HAP-1 (cell line): Measurements from ENCODE around the gene DSC2.

Experiments
- DNase-seq, 2 experiments: peaks; one replicate each; pipeline ENCODE4 v3.0.0-alpha.2; 2016 to 2020; ENCODE audit warnings: low spot score in 2 of 2
- H3K27me3 ChIP-seq: fragments of 250-450 bp; sonication (Bioruptor Pico); 2 replicates; pipeline ENCODE4 v1.5.1; 2020; ENCODE audit warnings: low read depth, mild to moderate bottlenecking, moderate library complexity
- H3K36me3 ChIP-seq: fragments of 250-450 bp; sonication (Bioruptor Pico); replicated peaks from 2 replicates; pipeline ENCODE4 v1.5.1; 2020; ENCODE audit warnings: mild to moderate bottlenecking
- H3K4me1 ChIP-seq: fragments of 250-450 bp; sonication (Bioruptor Pico); 2 replicates; pipeline ENCODE4 v1.5.1; 2020; ENCODE audit warnings: mild to moderate bottlenecking
- H3K4me3 ChIP-seq: fragments of 250-450 bp; sonication (Bioruptor Pico); 2 replicates; pipeline ENCODE4 v1.5.1; 2020; ENCODE audit warnings: mild to moderate bottlenecking, moderate library complexity
- H3K9me3 ChIP-seq: fragments of 250-450 bp; sonication (Bioruptor Pico); 2 replicates; pipeline ENCODE4 v1.5.1; 2020; ENCODE audit warnings: mild to moderate bottlenecking, moderate library complexity
- in situ Hi-C: fragments of 300-500 bp; cut with MboI; formaldehyde crosslinking; loops from 3 replicates; pipeline ENCODE4 v1.14.3; 2020; ENCODE audit warnings: low sequenced_read_pairs, inconsistent platforms, mixed read lengths

The DSC2 gene

GRCh38 chr18:31077878-31078277, 24.3 kb downstream of the DSC2 start:
- in situ Hi-C loops: no loop called here
- no peak overlapping the region for H3K4me3 ChIP-seq
- no peaks in the 10 kb centered on the region for H3K27me3 ChIP-seq
- no peaks in the 10 kb centered on the region for H3K9me3 ChIP-seq
- DNase-seq: no peak
- H3K36me3 ChIP-seq: peaks cover 3% of the 10 kb centered on the region; the same call in 1 of the 2 replicates
- peaks cover 12% of the 10 kb centered on the region for H3K4me1 ChIP-seq

GRCh38 chr18:31072175-31072574, 30.0 kb downstream of the DSC2 start:
- H3K9me3 ChIP-seq: no peaks in the 10 kb centered on the region
- peaks cover 5% of the 10 kb centered on the region for H3K36me3 ChIP-seq
- no peak for DNase-seq
- in situ Hi-C loops: no loop called here
- H3K4me3 ChIP-seq: no peak overlapping the region
- no peaks in the 10 kb centered on the region for H3K27me3 ChIP-seq
- H3K4me1 ChIP-seq: peaks cover 2% of the 10 kb centered on the region

- in situ Hi-C loops: no loop called here
- Histone ChIP-seq H3K9me3 (no peaks in the 10 kb centered on the region), H3K27me3 (no peaks in the 10 kb centered on the region), H3K4me1 (no peaks in the 10 kb centered on the region), H3K36me3 (peaks cover 5% of the 10 kb centered on the region), H3K4me3 (no peak overlapping the region)
- no peak for DNase-seq
These were observed 32.0 kb downstream of the DSC2 start for GRCh38 chr18:31070206-31070605.

DNA sequence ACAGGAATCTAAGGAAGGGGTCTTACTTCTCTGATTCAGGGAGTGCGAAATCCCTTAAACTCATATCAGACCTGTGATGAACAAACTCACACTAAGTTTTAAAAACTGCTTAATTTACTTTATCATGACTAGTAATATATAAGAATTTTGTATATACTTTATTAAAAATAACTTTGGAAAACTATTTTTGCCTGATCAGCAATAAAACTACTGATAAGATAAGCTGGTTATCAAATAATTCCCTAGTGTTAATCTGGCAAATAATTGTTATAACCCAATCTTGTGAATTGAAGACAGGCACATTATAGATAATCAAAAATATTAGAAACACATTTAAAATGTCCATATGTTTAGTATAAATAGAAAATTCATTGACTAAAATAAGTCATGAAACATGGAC, 36.0 kb downstream of the DSC2 start:
- Histone ChIP-seq H3K9me3 (no peaks in the 10 kb centered on the region), H3K4me3 (no peak overlapping the region), H3K4me1 (no peaks in the 10 kb centered on the region), H3K36me3 (peaks cover under 1% of the 10 kb centered on the region), H3K27me3 (no peaks in the 10 kb centered on the region)
- in situ Hi-C loops: no loop called here
- no peak for DNase-seq

GRCh38 chr18:31065036-31065773, 37.0 kb downstream of the DSC2 start:
- Histone ChIP-seq H3K36me3 (no peaks in the 10 kb centered on the region; the same call in none of the 2 replicates), H3K4me1 (no peaks in the 10 kb centered on the region), H3K27me3 (no peaks in the 10 kb centered on the region), H3K9me3 (no peaks in the 10 kb centered on the region), H3K4me3 (no peak overlapping the region)
- in situ Hi-C loops: no loop called here
- DNase-seq: no peak

DNA sequence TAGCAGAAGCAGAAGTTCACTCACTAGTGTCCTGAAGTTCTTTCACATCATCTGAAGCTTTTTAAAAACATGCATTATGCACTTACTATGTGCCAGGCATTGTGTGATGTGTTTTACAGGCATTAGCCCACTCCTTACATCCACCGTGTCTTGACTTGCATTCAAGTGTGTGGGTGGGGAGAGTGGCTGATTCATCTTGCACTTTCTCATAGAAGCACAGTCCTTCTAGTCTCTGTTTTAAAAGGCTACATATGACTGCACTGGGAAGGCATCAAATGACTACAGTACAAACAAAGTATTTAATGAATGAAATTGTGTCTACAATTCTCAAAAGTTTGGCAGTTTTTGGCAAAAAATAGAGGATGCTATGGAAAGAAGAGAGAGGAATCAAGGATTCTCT, 38.1 kb downstream of the DSC2 start:
- Histone ChIP-seq H3K4me1 (peaks cover 9% of the 10 kb centered on the region), H3K4me3 (no peak overlapping the region), H3K36me3 (no peaks in the 10 kb centered on the region; the same call in none of the 2 replicates), H3K9me3 (no peaks in the 10 kb centered on the region), H3K27me3 (no peaks in the 10 kb centered on the region)
- in situ Hi-C loops: no loop called here
- no peak for DNase-seq

- H3K4me1 ChIP-seq: peaks cover 30% of the 10 kb centered on the region
- no peaks in the 10 kb centered on the region for H3K36me3 ChIP-seq
- H3K27me3 ChIP-seq: no peaks in the 10 kb centered on the region
- no peak overlapping the region for H3K4me3 ChIP-seq
- DNase-seq: no peak
- H3K9me3 ChIP-seq: no peaks in the 10 kb centered on the region
- in situ Hi-C loops: no loop called here
These were observed 40.3 kb downstream of the DSC2 start for GRCh38 chr18:31061945-31062344.

- H3K4me3 ChIP-seq: no peak overlapping the region
- no peaks in the 10 kb centered on the region for H3K27me3 ChIP-seq
- H3K9me3 ChIP-seq: no peaks in the 10 kb centered on the region
- peak; percentile 75 to 85 for DNase-seq
- H3K4me1 ChIP-seq: peaks cover 45% of the 10 kb centered on the region
- in situ Hi-C loops: no loop called here
- no peaks in the 10 kb centered on the region for H3K36me3 ChIP-seq
These were observed 43.3 kb downstream of the DSC2 start for GRCh38 chr18:31058897-31059296.

GRCh38 chr18:31057917-31058316, 44.3 kb downstream of the DSC2 start:
- in situ Hi-C loops: no loop called here

GRCh38 chr18:31057051-31057450, 45.2 kb downstream of the DSC2 start:
- Histone ChIP-seq H3K4me3 (no peak overlapping the region), H3K27me3 (no peaks in the 10 kb centered on the region), H3K4me1 (peaks cover 45% of the 10 kb centered on the region), H3K9me3 (no peaks in the 10 kb centered on the region), H3K36me3 (no peaks in the 10 kb centered on the region)
- DNase-seq: peak in 1 of 2 experiments; percentile 75
- in situ Hi-C loops: no loop called here

More at GRCh38 chr18:31057917-31058316, 44.3 kb downstream of the DSC2 start:
- Histone ChIP-seq H3K9me3 (no peaks in the 10 kb centered on the region), H3K4me3 (no peak overlapping the region), H3K4me1 (peaks cover 45% of the 10 kb centered on the region), H3K27me3 (no peaks in the 10 kb centered on the region), H3K36me3 (no peaks in the 10 kb centered on the region)
- DNase-seq: peak; percentile 29 to 63

GRCh38 chr18:31056296-31056695, 45.9 kb downstream of the DSC2 start:
- peaks cover 45% of the 10 kb centered on the region for H3K4me1 ChIP-seq
- peak; percentile 62 to 91 for DNase-seq
- H3K4me3 ChIP-seq: no peak overlapping the region
- no peaks in the 10 kb centered on the region for H3K9me3 ChIP-seq
- H3K27me3 ChIP-seq: no peaks in the 10 kb centered on the region
- in situ Hi-C loops: no loop called here
- no peaks in the 10 kb centered on the region for H3K36me3 ChIP-seq

- no peaks in the 10 kb centered on the region for H3K36me3 ChIP-seq
- no peak overlapping the region for H3K4me3 ChIP-seq
- no peaks in the 10 kb centered on the region for H3K9me3 ChIP-seq
- H3K27me3 ChIP-seq: no peaks in the 10 kb centered on the region
- in situ Hi-C loops: no loop called here
- no peak for DNase-seq
- H3K4me1 ChIP-seq: peaks cover 2% of the 10 kb centered on the region
These were observed 51.6 kb downstream of the DSC2 start for GRCh38 chr18:31050635-31051034.

DNA sequence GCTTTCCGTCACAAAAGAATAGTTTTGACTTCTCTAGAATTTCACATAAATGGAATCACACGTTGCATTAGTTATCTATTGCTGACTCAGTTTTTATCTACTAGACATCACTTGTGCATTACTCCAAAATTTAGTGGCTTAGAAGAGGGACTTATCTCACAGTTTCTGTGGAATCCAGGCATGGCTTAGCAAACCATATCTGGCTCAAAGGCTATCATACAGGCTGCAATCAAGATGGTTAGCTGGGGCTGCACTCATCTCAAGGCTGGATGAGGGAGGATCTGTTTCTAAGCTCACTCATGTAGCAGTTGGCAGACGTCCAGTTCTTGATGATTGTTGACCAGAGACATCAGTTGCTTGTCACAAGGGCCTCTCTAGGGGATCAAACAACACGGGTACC, 53.0 kb downstream of the DSC2 start:
- DNase-seq: no peak
- no peaks in the 10 kb centered on the region for H3K27me3 ChIP-seq
- H3K4me3 ChIP-seq: no peak overlapping the region
- no peaks in the 10 kb centered on the region for H3K4me1 ChIP-seq
- no peaks in the 10 kb centered on the region for H3K9me3 ChIP-seq
- no peaks in the 10 kb centered on the region for H3K36me3 ChIP-seq
- in situ Hi-C loops: no loop called here

- H3K4me3 ChIP-seq: no peak overlapping the region
- in situ Hi-C loops: no loop called here
- no peaks in the 10 kb centered on the region for H3K4me1 ChIP-seq
- H3K9me3 ChIP-seq: no peaks in the 10 kb centered on the region
- DNase-seq: no peak
- no peaks in the 10 kb centered on the region for H3K27me3 ChIP-seq
- no peaks in the 10 kb centered on the region for H3K36me3 ChIP-seq
These were observed 54.0 kb downstream of the DSC2 start for GRCh38 chr18:31048216-31048615.

GRCh38 chr18:31046916-31047315, 55.3 kb downstream of the DSC2 start:
- no peak for DNase-seq
- H3K4me1 ChIP-seq: no peaks in the 10 kb centered on the region
- H3K4me3 ChIP-seq: no peak overlapping the region
- no peaks in the 10 kb centered on the region for H3K36me3 ChIP-seq
- no peaks in the 10 kb centered on the region for H3K9me3 ChIP-seq
- no peaks in the 10 kb centered on the region for H3K27me3 ChIP-seq
- in situ Hi-C loops: no loop called here
